ENCODE data around the gene NTRK2.

DNA sequence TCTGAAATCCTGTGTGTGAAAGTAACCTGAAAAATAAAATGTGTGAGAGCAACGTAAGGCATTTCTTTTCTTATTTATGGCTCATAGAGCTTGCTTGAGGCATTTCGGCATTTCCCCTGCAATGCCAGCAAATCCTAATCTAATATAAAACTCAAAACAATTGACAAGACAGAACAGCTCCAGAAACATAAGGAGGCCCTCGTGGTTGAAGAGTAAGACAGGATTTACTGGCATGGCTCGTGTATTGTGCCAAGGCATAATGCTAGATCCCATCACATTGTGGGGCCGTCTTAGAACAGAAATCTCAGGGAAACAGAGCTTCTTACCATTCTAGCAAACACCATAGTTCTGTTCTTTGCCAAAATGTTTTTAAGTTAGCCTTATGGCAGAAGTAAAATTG is 166.2 kb downstream of the NTRK2 start:
- TF ChIP-seq POLR2A (IDR thresholded peaks at IDR 0.05): no peak
- TF ChIP-seq, protein P1, sequence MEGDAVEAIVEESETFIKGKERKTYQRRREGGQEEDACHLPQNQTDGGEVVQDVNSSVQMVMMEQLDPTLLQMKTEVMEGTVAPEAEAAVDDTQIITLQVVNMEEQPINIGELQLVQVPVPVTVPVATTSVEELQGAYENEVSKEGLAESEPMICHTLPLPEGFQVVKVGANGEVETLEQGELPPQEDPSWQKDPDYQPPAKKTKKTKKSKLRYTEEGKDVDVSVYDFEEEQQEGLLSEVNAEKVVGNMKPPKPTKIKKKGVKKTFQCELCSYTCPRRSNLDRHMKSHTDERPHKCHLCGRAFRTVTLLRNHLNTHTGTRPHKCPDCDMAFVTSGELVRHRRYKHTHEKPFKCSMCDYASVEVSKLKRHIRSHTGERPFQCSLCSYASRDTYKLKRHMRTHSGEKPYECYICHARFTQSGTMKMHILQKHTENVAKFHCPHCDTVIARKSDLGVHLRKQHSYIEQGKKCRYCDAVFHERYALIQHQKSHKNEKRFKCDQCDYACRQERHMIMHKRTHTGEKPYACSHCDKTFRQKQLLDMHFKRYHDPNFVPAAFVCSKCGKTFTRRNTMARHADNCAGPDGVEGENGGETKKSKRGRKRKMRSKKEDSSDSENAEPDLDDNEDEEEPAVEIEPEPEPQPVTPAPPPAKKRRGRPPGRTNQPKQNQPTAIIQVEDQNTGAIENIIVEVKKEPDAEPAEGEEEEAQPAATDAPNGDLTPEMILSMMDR (IDR thresholded peaks at IDR 0.05): no peak
